ENCODE results near the gene CYB561D2.

CYB561D2 gene

DNA sequence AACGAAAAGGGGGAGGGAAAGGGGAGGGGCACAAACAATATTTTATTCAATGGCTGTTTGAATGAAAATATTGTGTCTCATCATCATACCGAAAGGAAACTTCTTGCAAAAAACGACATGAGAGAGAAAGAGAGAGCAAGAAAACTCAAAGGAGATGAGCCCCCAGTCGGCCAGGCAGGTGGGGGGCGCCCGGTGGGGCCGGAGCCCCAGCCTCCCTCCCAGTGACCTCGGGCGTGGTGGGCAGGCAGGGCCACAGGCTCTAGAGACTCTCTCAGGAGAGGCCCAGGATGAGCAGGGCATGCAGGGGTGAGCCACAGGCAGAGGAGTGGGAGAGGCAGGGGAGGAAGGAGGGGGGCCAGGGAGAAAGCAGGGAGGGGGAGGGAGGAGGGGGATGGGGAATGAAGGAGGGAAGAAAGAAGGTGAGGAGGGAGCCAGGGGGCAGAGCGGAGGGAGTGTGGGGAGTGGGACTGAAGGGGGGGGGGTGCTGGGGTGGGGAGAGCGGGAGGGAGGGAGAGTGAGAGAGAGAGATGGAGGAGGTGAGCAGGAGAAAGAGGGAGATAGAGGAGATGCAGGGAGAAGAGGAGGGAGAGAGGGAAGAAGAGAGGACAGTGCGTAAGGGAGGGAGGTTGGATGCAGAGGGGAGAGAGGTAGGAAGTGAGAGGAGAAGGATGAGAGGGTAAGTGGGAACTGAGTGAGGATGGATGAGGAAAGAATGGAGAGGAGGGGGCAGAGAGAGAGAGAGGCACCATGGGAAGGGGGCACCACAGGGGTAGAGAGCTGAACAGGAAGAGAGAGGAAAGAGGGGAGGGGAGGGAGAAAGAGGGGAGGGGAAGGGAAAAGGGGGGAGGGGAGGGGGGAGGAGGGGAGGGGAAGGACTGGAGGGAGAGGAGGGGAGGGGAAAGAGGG, 22.7 kb downstream of the CYB561D2 start:
- Histone ChIP-seq H2AFZ (no peak overlapping the region), H3K9me3 (ENCODE audit: control insufficient read depth, low read length) (no peaks in the 10 kb centered on the region), H3K36me3 (ENCODE audit: control insufficient read depth, insufficient read depth, low read length) (no peaks in the 10 kb centered on the region), H3K27me3 (ENCODE audit: control insufficient read depth, insufficient read depth, low read length) (no peaks in the 10 kb centered on the region), H3K27ac (no peak overlapping the region), H3K4me1 (no peaks in the 10 kb centered on the region), H3K9ac (no peak overlapping the region), H3K4me3 (ENCODE audit: low read depth, low read length) (no peak overlapping the region), H3K4me2 (ENCODE audit: low read length) (no peak overlapping the region), H3K79me2 (no peaks in the 10 kb centered on the region)
- TF ChIP-seq, protein P1, sequence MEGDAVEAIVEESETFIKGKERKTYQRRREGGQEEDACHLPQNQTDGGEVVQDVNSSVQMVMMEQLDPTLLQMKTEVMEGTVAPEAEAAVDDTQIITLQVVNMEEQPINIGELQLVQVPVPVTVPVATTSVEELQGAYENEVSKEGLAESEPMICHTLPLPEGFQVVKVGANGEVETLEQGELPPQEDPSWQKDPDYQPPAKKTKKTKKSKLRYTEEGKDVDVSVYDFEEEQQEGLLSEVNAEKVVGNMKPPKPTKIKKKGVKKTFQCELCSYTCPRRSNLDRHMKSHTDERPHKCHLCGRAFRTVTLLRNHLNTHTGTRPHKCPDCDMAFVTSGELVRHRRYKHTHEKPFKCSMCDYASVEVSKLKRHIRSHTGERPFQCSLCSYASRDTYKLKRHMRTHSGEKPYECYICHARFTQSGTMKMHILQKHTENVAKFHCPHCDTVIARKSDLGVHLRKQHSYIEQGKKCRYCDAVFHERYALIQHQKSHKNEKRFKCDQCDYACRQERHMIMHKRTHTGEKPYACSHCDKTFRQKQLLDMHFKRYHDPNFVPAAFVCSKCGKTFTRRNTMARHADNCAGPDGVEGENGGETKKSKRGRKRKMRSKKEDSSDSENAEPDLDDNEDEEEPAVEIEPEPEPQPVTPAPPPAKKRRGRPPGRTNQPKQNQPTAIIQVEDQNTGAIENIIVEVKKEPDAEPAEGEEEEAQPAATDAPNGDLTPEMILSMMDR (IDR thresholded peaks at IDR 0.05), result no peak

DNA sequence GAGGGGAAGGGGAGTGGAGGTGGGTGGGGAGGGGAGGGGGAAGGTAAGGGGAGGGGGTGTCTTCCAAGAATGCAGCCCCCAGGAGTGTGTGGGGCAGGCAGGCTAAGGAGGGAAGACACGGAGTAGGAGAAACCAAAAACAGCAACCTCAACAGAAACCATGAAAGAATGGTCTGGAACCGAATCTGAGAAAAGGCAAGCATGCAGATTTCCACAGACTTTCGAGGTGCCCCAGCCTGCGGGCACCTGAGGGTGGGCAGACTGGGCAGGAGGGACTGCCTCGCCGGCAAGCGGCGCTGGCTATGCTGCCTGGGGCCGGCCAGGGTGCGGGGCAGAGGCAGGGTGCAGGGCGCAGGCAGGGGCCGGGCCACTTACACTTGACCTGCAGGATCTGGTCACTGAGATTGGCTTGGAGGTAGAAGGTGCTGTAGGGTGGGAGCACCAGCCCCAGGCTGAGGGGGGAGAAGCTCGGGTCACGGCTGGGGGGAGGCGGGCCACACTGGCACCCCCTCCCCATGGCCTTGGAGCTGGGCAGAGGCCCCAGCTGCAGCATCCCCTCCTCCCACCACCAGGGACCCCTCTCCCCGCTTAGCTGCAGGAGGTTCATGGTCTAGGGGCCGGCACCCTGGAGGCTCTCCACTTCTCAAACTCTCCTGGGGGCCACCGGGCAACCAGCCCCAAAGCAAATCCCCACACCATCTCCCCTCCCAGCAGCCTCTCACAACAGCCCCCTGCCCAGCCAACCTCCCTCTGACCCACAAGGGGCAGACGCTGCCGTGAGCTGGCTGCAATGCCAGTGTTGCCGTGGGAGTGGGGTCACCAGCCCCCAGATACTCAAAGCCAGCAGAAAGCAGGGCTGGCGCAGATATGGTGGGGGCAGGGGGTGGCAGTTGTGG, 23.9 kb downstream of the CYB561D2 start:
- H2AFZ ChIP-seq, result no peak overlapping the region
- no peaks in the 10 kb centered on the region for H3K79me2 ChIP-seq
- no peaks in the 10 kb centered on the region for H3K36me3 ChIP-seq (ENCODE audit: control insufficient read depth, insufficient read depth, low read length)
- TF ChIP-seq, protein P1 (IDR thresholded peaks at IDR 0.05), result no peak
- no peak overlapping the region for H3K4me2 ChIP-seq (ENCODE audit: low read length)
- H3K27ac ChIP-seq, result no peak overlapping the region
- no peak overlapping the region for H3K9ac ChIP-seq
- H3K9me3 ChIP-seq (ENCODE audit: control insufficient read depth, low read length), result no peaks in the 10 kb centered on the region
- H3K27me3 ChIP-seq (ENCODE audit: control insufficient read depth, insufficient read depth, low read length), result no peaks in the 10 kb centered on the region
- H3K4me3 ChIP-seq (ENCODE audit: low read depth, low read length), result no peak overlapping the region
- no peaks in the 10 kb centered on the region for H3K4me1 ChIP-seq

DNA sequence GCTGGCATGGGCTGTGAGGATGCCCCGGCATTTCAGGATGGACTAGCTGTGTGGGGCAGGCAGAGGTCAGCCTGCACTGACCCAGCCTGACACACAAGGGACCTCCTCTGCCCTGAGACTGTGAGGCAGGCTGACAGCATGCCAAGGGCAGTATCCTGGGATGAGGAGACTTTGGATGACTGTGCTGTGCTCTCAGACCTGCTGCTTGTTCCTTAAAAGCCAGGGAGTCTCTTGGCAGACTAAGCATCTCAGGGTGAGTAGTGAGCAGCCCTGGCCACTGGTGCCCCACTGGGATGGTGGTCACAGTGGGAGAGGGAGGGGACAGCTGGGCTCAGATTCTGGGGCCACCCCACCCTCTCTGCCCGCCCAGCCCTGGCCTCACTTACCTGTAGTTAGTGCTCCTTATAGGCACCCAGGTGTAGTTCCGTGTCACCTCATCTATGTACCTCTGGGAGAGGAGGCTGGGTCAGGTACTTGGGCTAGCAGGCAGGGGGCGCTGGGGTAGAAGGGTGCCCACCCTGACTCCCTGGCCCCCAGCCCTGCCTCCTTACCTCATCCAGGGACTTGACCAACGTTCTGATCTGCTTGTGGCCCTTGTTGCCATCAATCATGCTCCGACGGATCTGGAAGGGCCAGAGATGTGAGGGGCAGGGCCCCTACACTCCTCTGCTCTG, 24.7 kb downstream of the CYB561D2 start:
- Histone ChIP-seq H3K4me2 (ENCODE audit: low read length) (no peak overlapping the region), H3K27ac (no peak overlapping the region), H2AFZ (no peak overlapping the region), H3K27me3 (ENCODE audit: control insufficient read depth, insufficient read depth, low read length) (no peaks in the 10 kb centered on the region), H3K4me3 (ENCODE audit: low read depth, low read length) (no peak overlapping the region), H3K4me1 (no peaks in the 10 kb centered on the region), H3K36me3 (ENCODE audit: control insufficient read depth, insufficient read depth, low read length) (no peaks in the 10 kb centered on the region), H3K79me2 (no peaks in the 10 kb centered on the region), H3K9ac (no peak overlapping the region), H3K9me3 (ENCODE audit: control insufficient read depth, low read length) (no peaks in the 10 kb centered on the region)
- TF ChIP-seq, protein P1 (IDR thresholded peaks at IDR 0.05), result no peak

DNA sequence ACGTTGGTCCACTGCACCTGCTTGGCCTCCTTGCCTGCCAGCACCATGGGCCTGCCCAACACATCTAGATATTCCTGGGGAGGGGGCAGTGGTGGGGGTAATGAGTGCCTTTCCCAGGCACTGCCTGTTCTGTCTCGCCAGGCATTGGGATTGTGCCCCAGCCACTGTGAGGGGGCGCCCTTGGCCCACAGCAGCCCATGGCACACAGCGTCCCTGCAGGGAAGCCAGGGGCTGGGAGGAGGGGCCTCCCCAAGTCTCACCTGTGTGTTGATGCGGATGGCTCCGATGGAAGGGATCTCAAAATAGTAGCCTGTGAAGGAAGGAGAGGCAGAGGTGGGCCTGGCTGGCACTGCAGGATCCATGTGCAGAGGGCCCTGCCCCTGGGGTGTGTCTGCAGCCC, 27.4 kb downstream of the CYB561D2 start:
- no peaks in the 10 kb centered on the region for H3K27me3 ChIP-seq (ENCODE audit: control insufficient read depth, insufficient read depth, low read length)
- no peaks in the 10 kb centered on the region for H3K9me3 ChIP-seq (ENCODE audit: control insufficient read depth, low read length)
- H3K4me2 ChIP-seq (ENCODE audit: low read length), result no peak overlapping the region
- no peak overlapping the region for H3K27ac ChIP-seq
- no peaks in the 10 kb centered on the region for H3K4me1 ChIP-seq
- TF ChIP-seq, protein P1 (IDR thresholded peaks at IDR 0.05), result no peak
- H3K9ac ChIP-seq, result no peak overlapping the region
- no peaks in the 10 kb centered on the region for H3K36me3 ChIP-seq (ENCODE audit: control insufficient read depth, insufficient read depth, low read length)
- H2AFZ ChIP-seq, result no peak overlapping the region
- no peaks in the 10 kb centered on the region for H3K79me2 ChIP-seq
- no peak overlapping the region for H3K4me3 ChIP-seq (ENCODE audit: low read depth, low read length)
